ENCODE measurements around the gene ATP13A4. TPM values are rescaled to one million over a fixed set of nuclear protein-coding genes. Genes with fewer than 3 reads are reported as not detected.
A peak's percentile ranks its signal among the peaks of the same experiment; 100 is the strongest.

Gene ATP13A4
- total and polyA plus RNA-seq, 2 experiments from 2014 or later: 5.2 to 14.2 TPM

GRCh38 chr3:193520738-193521137 lies 34.0 kb downstream of the ATP13A4 start:
- Histone ChIP-seq H3K9me2 (replicated peaks; ENCODE audit: insufficient read depth) (no peaks in the 10 kb centered on the region), H3K36me3 (replicated peaks; ENCODE audit: insufficient read depth, low read depth) (no peaks in the 10 kb centered on the region), H3K4me1 (ENCODE audit: insufficient read depth) (no peaks in the 10 kb centered on the region), H3K4me2 (no peak overlapping the region), H3K27me3 (no peaks in the 10 kb centered on the region), H3K79me2 (no peaks in the 10 kb centered on the region), H3K27ac (no peak overlapping the region), H3K9me3 (ENCODE audit: low read depth) (no peaks in the 10 kb centered on the region), H3K4me3 (no peak overlapping the region), H2AFZ (no peak overlapping the region), H4K20me1 (ENCODE audit: insufficient read depth, poor library complexity, severe bottlenecking) (no peaks in the 10 kb centered on the region)
- 70% methylated on average over 3 of the region's 3 CpGs for WGBS (ENCODE audit: low lambda C conversion rate, missing lambda C conversion rate)
- TF ChIP-seq, protein P1, sequence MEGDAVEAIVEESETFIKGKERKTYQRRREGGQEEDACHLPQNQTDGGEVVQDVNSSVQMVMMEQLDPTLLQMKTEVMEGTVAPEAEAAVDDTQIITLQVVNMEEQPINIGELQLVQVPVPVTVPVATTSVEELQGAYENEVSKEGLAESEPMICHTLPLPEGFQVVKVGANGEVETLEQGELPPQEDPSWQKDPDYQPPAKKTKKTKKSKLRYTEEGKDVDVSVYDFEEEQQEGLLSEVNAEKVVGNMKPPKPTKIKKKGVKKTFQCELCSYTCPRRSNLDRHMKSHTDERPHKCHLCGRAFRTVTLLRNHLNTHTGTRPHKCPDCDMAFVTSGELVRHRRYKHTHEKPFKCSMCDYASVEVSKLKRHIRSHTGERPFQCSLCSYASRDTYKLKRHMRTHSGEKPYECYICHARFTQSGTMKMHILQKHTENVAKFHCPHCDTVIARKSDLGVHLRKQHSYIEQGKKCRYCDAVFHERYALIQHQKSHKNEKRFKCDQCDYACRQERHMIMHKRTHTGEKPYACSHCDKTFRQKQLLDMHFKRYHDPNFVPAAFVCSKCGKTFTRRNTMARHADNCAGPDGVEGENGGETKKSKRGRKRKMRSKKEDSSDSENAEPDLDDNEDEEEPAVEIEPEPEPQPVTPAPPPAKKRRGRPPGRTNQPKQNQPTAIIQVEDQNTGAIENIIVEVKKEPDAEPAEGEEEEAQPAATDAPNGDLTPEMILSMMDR (IDR thresholded peaks at IDR 0.05; ENCODE audit: poor library complexity): no peak
- TF ChIP-seq EZH2 (IDR thresholded peaks at IDR 0.05; ENCODE audit: borderline replicate concordance): no peak
- TF ChIP-seq EZH2phosphoT487 (IDR thresholded peaks at IDR 0.05; ENCODE audit: low read depth, severe bottlenecking, unreplicated experiment): no peak
- no peak for DNase-seq (ENCODE audit: low spot score)

- no peaks in the 10 kb centered on the region for H3K4me1 ChIP-seq (ENCODE audit: insufficient read depth)
- 49% methylated on average over 2 of the region's 2 CpGs for WGBS (ENCODE audit: low lambda C conversion rate, missing lambda C conversion rate)
- TF ChIP-seq EZH2 (IDR thresholded peaks at IDR 0.05; ENCODE audit: borderline replicate concordance): no peak
- TF ChIP-seq, protein P1 (IDR thresholded peaks at IDR 0.05; ENCODE audit: poor library complexity): no peak
- no peaks in the 10 kb centered on the region for H3K9me2 ChIP-seq (replicated peaks; ENCODE audit: insufficient read depth)
- H3K4me3 ChIP-seq: no peak overlapping the region
- H4K20me1 ChIP-seq (ENCODE audit: insufficient read depth, poor library complexity, severe bottlenecking): no peaks in the 10 kb centered on the region
- no peaks in the 10 kb centered on the region for H3K9me3 ChIP-seq (ENCODE audit: low read depth)
- H2AFZ ChIP-seq: no peak overlapping the region
- H3K27me3 ChIP-seq: no peaks in the 10 kb centered on the region
- H3K36me3 ChIP-seq (replicated peaks; ENCODE audit: insufficient read depth, low read depth): no peaks in the 10 kb centered on the region
- peak; percentile 10 for DNase-seq (ENCODE audit: low spot score)
- H3K4me2 ChIP-seq: no peak overlapping the region
- no peak overlapping the region for H3K27ac ChIP-seq
- no peaks in the 10 kb centered on the region for H3K79me2 ChIP-seq
Measured at GRCh38 chr3:193515966-193516365, 38.7 kb downstream of the ATP13A4 start.

DNA sequence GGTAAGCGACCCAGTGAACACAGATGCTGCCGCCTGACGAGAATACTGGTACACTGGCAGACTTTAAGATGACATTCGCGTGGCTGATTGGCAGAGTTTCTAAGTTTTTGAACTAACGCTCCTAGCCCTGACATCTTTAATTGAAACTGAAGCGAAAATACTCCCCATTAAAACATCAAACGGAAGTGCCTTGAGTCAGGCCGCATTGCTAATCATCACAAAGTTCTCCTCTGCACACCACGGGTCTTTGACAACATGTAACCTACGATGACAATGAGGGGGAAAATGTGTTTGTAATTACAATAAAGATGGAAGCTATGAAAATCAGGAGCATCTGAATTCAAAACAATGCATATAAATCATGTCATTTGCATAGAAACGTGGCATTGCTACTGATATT lies 44.5 kb downstream of the ATP13A4 start:
- no peaks in the 10 kb centered on the region for H3K27me3 ChIP-seq
- no peak for DNase-seq (ENCODE audit: low spot score)
- H2AFZ ChIP-seq: no peak overlapping the region
- WGBS (ENCODE audit: low lambda C conversion rate, missing lambda C conversion rate): 79% methylated on average over 12 of the region's 12 CpGs
- no peaks in the 10 kb centered on the region for H4K20me1 ChIP-seq (ENCODE audit: insufficient read depth, poor library complexity, severe bottlenecking)
- no peak overlapping the region for H3K27ac ChIP-seq
- peaks cover 11% of the 10 kb centered on the region for H3K4me1 ChIP-seq (ENCODE audit: insufficient read depth)
- H3K9me3 ChIP-seq (ENCODE audit: low read depth): no peaks in the 10 kb centered on the region
- no peaks in the 10 kb centered on the region for H3K79me2 ChIP-seq
- no peak overlapping the region for H3K4me2 ChIP-seq
- no peaks in the 10 kb centered on the region for H3K9me2 ChIP-seq (replicated peaks; ENCODE audit: insufficient read depth)
- no peaks in the 10 kb centered on the region for H3K36me3 ChIP-seq (replicated peaks; ENCODE audit: insufficient read depth, low read depth)
- TF ChIP-seq EZH2 (IDR thresholded peaks at IDR 0.05; ENCODE audit: borderline replicate concordance) (no peak), EZH2phosphoT487 (IDR thresholded peaks at IDR 0.05; ENCODE audit: low read depth, severe bottlenecking, unreplicated experiment) (no peak)
- TF ChIP-seq, protein P1 (IDR thresholded peaks at IDR 0.05; ENCODE audit: poor library complexity): no peak
- H3K4me3 ChIP-seq: no peak overlapping the region

Measured in hepatocyte (in vitro differentiated cells).